ENCODE measurements around the gene GRM2. TPM values are rescaled to one million over a fixed set of nuclear protein-coding genes. Genes with fewer than 3 reads are reported as not detected.
A peak's percentile ranks its signal among the peaks of the same experiment; 100 is the strongest.

The GRM2 gene
- total RNA-seq, 1 experiment from 2014 or later, result 3.7 TPM

DNA sequence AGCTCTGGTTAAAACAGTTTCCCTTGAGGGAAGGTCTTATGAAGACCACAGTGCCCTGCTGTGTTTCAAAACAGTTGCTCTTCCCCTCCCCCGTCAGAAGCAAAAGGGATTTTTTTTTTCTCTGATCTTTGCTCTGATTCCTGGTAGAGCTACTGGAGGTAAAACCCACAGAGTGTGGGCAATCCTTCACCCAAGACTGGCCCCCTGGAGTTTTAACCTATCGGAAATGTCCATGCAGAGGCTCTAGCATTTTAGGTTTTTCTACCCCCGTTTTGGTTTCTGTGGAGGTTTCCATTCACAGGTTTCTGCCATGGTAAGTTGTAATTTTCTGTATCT, 27.7 kb downstream of the GRM2 start:
- H3K27me3 Mint-ChIP-seq (ENCODE audit: low read depth), result peaks cover 8% of the 10 kb centered on the region
- H3K4me3 Mint-ChIP-seq, result no peak overlapping the region
- H3K4me1 Mint-ChIP-seq, result peaks cover 25% of the 10 kb centered on the region
- no peak overlapping the region for H3K27ac Mint-ChIP-seq
- TF ChIP-seq, protein P1, sequence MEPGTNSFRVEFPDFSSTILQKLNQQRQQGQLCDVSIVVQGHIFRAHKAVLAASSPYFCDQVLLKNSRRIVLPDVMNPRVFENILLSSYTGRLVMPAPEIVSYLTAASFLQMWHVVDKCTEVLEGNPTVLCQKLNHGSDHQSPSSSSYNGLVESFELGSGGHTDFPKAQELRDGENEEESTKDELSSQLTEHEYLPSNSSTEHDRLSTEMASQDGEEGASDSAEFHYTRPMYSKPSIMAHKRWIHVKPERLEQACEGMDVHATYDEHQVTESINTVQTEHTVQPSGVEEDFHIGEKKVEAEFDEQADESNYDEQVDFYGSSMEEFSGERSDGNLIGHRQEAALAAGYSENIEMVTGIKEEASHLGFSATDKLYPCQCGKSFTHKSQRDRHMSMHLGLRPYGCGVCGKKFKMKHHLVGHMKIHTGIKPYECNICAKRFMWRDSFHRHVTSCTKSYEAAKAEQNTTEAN (CRISPR knock-in tag; IDR thresholded peaks at IDR 0.05), result no peak
- TF ChIP-seq, protein P2, sequence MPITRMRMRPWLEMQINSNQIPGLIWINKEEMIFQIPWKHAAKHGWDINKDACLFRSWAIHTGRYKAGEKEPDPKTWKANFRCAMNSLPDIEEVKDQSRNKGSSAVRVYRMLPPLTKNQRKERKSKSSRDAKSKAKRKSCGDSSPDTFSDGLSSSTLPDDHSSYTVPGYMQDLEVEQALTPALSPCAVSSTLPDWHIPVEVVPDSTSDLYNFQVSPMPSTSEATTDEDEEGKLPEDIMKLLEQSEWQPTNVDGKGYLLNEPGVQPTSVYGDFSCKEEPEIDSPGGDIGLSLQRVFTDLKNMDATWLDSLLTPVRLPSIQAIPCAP (CRISPR knock-in tag; IDR thresholded peaks at IDR 0.05), result no peak
- TF ChIP-seq ZNF263 (CRISPR knock-in tag; IDR thresholded peaks at IDR 0.05; ENCODE audit: low read depth), result no peak
- TF ChIP-seq TP53 (CRISPR knock-in tag; IDR thresholded peaks at IDR 0.05), result no peak
- no peak for TF ChIP-seq OVOL2 (CRISPR knock-in tag; IDR thresholded peaks at IDR 0.05; ENCODE audit: borderline replicate concordance)
- no peak for TF ChIP-seq IRF2 (CRISPR knock-in tag; IDR thresholded peaks at IDR 0.05; ENCODE audit: borderline replicate concordance, low read depth)
- no peak for TF ChIP-seq SOX15 (CRISPR knock-in tag; IDR thresholded peaks at IDR 0.05)
- TF ChIP-seq ZNF121 (CRISPR knock-in tag; IDR thresholded peaks at IDR 0.05), result no peak
- no peak for TF ChIP-seq ATF1 (CRISPR knock-in tag; IDR thresholded peaks at IDR 0.05)
- TF ChIP-seq ZBTB21 (CRISPR knock-in tag; IDR thresholded peaks at IDR 0.05; ENCODE audit: borderline replicate concordance), result no peak
- TF ChIP-seq ZNF232 (CRISPR knock-in tag; IDR thresholded peaks at IDR 0.05), result no peak
- no peak for TF ChIP-seq ELF4 (CRISPR knock-in tag; IDR thresholded peaks at IDR 0.05; ENCODE audit: low read depth)
- no peak for TF ChIP-seq RELA (CRISPR knock-in tag; IDR thresholded peaks at IDR 0.05; ENCODE audit: borderline replicate concordance)
- peaks cover 6% of the 10 kb centered on the region for H3K9me3 Mint-ChIP-seq
- CTCF ChIA-PET, result interaction anchor here (0.7 to 2.8 kb wide), 3 partner anchors 15 to 65 kb away, joined by 3 to 15 read pairs (median 3); no protein-coding TSS in a partner anchor
- no peak for DNase-seq (ENCODE audit: low spot score)
- no peaks in the 10 kb centered on the region for H3K36me3 Mint-ChIP-seq
- ATAC-seq, result peak; percentile 38
- POLR2A ChIA-PET, result interaction anchor here (0.7 kb wide), 1 partner anchor 294 kb away, joined by 5 read pairs; no protein-coding TSS in a partner anchor

DNA sequence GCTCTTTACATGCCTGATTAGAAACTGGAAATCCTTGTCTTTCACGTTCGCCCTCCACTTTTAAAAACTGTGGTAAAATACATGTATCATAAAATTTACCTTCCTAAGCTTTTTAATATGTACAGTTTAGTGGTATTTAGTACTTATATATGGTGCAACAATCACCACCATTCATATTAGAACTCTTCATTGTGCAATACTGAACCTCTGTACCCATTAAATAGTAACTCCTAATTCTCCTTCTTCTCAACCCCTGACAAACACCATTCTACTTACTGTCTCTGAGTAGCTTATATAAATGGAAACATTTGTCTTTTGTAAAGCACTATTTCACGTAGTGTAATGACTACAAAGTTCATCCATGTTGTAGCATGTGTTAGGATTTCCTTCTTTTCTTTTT, 28.2 kb downstream of the GRM2 start:
- no peak for DNase-seq (ENCODE audit: low spot score)
- peaks cover 9% of the 10 kb centered on the region for H3K27me3 Mint-ChIP-seq (ENCODE audit: low read depth)
- no peaks in the 10 kb centered on the region for H3K36me3 Mint-ChIP-seq
- H3K9me3 Mint-ChIP-seq, result peaks cover 6% of the 10 kb centered on the region
- ChIA-PET CTCF (interaction anchor here (0.8 to 2.8 kb wide), 3 partner anchors 16 to 421 kb away, joined by 3 to 15 read pairs (median 6); no protein-coding TSS in a partner anchor), POLR2A (interaction anchor here (0.7 kb wide), 1 partner anchor 294 kb away, joined by 5 read pairs; no protein-coding TSS in a partner anchor)
- no peak for TF ChIP-seq ESRRA (CRISPR knock-in tag; IDR thresholded peaks at IDR 0.05; ENCODE audit: borderline replicate concordance)
- TF ChIP-seq, protein P3, sequence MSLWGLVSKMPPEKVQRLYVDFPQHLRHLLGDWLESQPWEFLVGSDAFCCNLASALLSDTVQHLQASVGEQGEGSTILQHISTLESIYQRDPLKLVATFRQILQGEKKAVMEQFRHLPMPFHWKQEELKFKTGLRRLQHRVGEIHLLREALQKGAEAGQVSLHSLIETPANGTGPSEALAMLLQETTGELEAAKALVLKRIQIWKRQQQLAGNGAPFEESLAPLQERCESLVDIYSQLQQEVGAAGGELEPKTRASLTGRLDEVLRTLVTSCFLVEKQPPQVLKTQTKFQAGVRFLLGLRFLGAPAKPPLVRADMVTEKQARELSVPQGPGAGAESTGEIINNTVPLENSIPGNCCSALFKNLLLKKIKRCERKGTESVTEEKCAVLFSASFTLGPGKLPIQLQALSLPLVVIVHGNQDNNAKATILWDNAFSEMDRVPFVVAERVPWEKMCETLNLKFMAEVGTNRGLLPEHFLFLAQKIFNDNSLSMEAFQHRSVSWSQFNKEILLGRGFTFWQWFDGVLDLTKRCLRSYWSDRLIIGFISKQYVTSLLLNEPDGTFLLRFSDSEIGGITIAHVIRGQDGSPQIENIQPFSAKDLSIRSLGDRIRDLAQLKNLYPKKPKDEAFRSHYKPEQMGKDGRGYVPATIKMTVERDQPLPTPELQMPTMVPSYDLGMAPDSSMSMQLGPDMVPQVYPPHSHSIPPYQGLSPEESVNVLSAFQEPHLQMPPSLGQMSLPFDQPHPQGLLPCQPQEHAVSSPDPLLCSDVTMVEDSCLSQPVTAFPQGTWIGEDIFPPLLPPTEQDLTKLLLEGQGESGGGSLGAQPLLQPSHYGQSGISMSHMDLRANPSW (CRISPR knock-in tag; conservative IDR thresholded peaks at IDR 0.05; ENCODE audit: low read depth), result no peak
- TF ChIP-seq ZNF121 (CRISPR knock-in tag; IDR thresholded peaks at IDR 0.05), result no peak
- TF ChIP-seq, protein P4, sequence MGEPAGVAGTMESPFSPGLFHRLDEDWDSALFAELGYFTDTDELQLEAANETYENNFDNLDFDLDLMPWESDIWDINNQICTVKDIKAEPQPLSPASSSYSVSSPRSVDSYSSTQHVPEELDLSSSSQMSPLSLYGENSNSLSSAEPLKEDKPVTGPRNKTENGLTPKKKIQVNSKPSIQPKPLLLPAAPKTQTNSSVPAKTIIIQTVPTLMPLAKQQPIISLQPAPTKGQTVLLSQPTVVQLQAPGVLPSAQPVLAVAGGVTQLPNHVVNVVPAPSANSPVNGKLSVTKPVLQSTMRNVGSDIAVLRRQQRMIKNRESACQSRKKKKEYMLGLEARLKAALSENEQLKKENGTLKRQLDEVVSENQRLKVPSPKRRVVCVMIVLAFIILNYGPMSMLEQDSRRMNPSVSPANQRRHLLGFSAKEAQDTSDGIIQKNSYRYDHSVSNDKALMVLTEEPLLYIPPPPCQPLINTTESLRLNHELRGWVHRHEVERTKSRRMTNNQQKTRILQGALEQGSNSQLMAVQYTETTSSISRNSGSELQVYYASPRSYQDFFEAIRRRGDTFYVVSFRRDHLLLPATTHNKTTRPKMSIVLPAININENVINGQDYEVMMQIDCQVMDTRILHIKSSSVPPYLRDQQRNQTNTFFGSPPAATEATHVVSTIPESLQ (CRISPR knock-in tag; IDR thresholded peaks at IDR 0.05), result no peak
- no peak for TF ChIP-seq SP1 (CRISPR knock-in tag; conservative IDR thresholded peaks at IDR 0.05)
- no peak for TF ChIP-seq FOXK1 (CRISPR knock-in tag; IDR thresholded peaks at IDR 0.05)
- TF ChIP-seq, protein P5, sequence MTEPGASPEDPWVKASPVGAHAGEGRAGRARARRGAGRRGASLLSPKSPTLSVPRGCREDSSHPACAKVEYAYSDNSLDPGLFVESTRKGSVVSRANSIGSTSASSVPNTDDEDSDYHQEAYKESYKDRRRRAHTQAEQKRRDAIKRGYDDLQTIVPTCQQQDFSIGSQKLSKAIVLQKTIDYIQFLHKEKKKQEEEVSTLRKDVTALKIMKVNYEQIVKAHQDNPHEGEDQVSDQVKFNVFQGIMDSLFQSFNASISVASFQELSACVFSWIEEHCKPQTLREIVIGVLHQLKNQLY (CRISPR knock-in tag; IDR thresholded peaks at IDR 0.05), result no peak
- no peak for TF ChIP-seq ZBTB21 (CRISPR knock-in tag; IDR thresholded peaks at IDR 0.05; ENCODE audit: borderline replicate concordance)
- TF ChIP-seq, protein P6, sequence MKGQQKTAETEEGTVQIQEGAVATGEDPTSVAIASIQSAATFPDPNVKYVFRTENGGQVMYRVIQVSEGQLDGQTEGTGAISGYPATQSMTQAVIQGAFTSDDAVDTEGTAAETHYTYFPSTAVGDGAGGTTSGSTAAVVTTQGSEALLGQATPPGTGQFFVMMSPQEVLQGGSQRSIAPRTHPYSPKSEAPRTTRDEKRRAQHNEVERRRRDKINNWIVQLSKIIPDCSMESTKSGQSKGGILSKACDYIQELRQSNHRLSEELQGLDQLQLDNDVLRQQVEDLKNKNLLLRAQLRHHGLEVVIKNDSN (CRISPR knock-in tag; IDR thresholded peaks at IDR 0.05), result no peak
- no peak for TF ChIP-seq NR2C2 (CRISPR knock-in tag; IDR thresholded peaks at IDR 0.05)
- no peak for TF ChIP-seq ZNF219 (CRISPR knock-in tag; IDR thresholded peaks at IDR 0.05; ENCODE audit: borderline replicate concordance)
- TF ChIP-seq CBFB (CRISPR knock-in tag; IDR thresholded peaks at IDR 0.05; ENCODE audit: low read depth), result no peak
- no peak for TF ChIP-seq PRRX2 (CRISPR knock-in tag; IDR thresholded peaks at IDR 0.05)
- TF ChIP-seq GABPB1 (CRISPR knock-in tag; IDR thresholded peaks at IDR 0.05), result no peak
- no peak for TF ChIP-seq TEAD4 (CRISPR knock-in tag; IDR thresholded peaks at IDR 0.05)
- no peak overlapping the region; the same call in 1 of the 2 replicates for H3K27ac Mint-ChIP-seq
- H3K4me1 Mint-ChIP-seq, result peaks cover 25% of the 10 kb centered on the region
- no peak for ATAC-seq
- H3K4me3 Mint-ChIP-seq, result no peak overlapping the region
